HepG2 (cell line): ENCODE data around the gene COBL. TPM values are rescaled to one million over a fixed set of nuclear protein-coding genes. Genes with fewer than 3 reads are reported as not detected.

Experiments used
- ATAC-seq: fragments of 200-7000 bp; cut with Tn5 transposase; 3 replicates; pipeline ENCODE4 v1.9.1; 2020; ENCODE audit warnings: mild to moderate bottlenecking, moderate library complexity
- BruUV-seq: library from RNA; stranded (reverse); fragments of 400-500 nt; replicated peaks from 2 replicates; lab custom pipeline; 2021; lab: Mats Ljungman, UMichigan
- CTCF ChIA-PET: fragments of 300-600 bp; formaldehyde crosslinking; extraction: SDS; loops from one replicate; lab custom pipeline; 2021; ENCODE audit warnings: low total read pairs, inconsistent platforms, low intra/inter-chr PET ratio; lab: Yijun Ruan, JAX
- POLR2A ChIA-PET: fragments of 350-600 bp; sonication (Branson Sonifier 250); formaldehyde crosslinking; loops from one replicate; lab custom pipeline; 2020; ENCODE audit warnings: antibody characterized with exemption, inconsistent platforms; lab: Yijun Ruan, JAX
- DNase-seq: peaks from one replicate; pipeline ENCODE4 v3.0.0-alpha.2; 2015; ENCODE audit warnings: low spot score
- FAIRE-seq: peaks from 3 replicates; lab custom pipeline; 2011; peaks lifted over from hg19 to GRCh38; lab: Jason Lieb, UNC
- H2AFZ ChIP-seq: one replicate; pipeline ENCODE4 v1.6.1; 2011; ENCODE audit warnings: low read length, inconsistent platforms
- H3K27ac ChIP-seq: fragments of 300-600 bp; 3 replicates; pipeline ENCODE4 v1.8.0; 2011; ENCODE audit warnings: mixed run types, mild to moderate bottlenecking, mixed read lengths, low read length, inconsistent platforms; ENCODE audit not compliant: insufficient read depth; ENCODE audit errors: extremely low read length
- H3K27me3 ChIP-seq, 2 experiments: fragments of 200-600 bp in 1 of 2; 2 replicates in 1 of 2; 3 replicates in 1 of 2; pipeline versions ENCODE4 v1.6.0 to v1.8.0; 2011; ENCODE audit warnings: low read length in 2 of 2, mild to moderate bottlenecking in 2 of 2, moderate library complexity in 2 of 2, inconsistent platforms in 1 of 2; ENCODE audit not compliant: insufficient read depth in 2 of 2, control insufficient read depth in 1 of 2
- H3K36me3 ChIP-seq, 2 experiments: fragments of 200-600 bp in 1 of 2; replicated peaks in 1 of 2; 2 replicates in 1 of 2; 3 replicates in 1 of 2; pipeline versions ENCODE4 v1.5.1 to v1.8.0; 2011; ENCODE audit warnings: low read length in 2 of 2, inconsistent platforms in 1 of 2; ENCODE audit not compliant: insufficient read depth in 2 of 2, control insufficient read depth in 1 of 2
- H3K4me1 ChIP-seq: 2 replicates; pipeline ENCODE4 v1.5.1; 2012; ENCODE audit warnings: low read length, inconsistent platforms; ENCODE audit not compliant: insufficient read depth
- H3K4me2 ChIP-seq: 2 replicates; pipeline ENCODE4 v1.6.0; 2011; ENCODE audit warnings: low read depth, low read length, inconsistent platforms
- H3K4me3 ChIP-seq, 3 experiments: fragments of 200-600 bp in 1 of 3; sonication (generic), shearing (Covaris generic) in 1 of 3; replicated peaks in 1 of 3; 2 replicates each; pipeline ENCODE4 v1.5.1; 2011 to 2016; ENCODE audit warnings: low read length in 3 of 3, inconsistent platforms in 2 of 3, low read depth in 2 of 3, mild to moderate bottlenecking in 2 of 3, control low read depth in 1 of 3, mixed read lengths in 1 of 3; ENCODE audit not compliant: insufficient read depth in 1 of 3
- H3K79me2 ChIP-seq: one replicate; pipeline ENCODE4 v1.6.1; 2011; ENCODE audit warnings: low read length, inconsistent platforms; ENCODE audit not compliant: insufficient read depth
- H3K9ac ChIP-seq: 2 replicates; pipeline ENCODE4 v1.6.0; 2011; ENCODE audit warnings: mild to moderate bottlenecking, low read depth, low read length, inconsistent platforms; ENCODE audit not compliant: insufficient read depth
- H3K9me3 ChIP-seq: 2 replicates; pipeline ENCODE4 v1.5.1; 2012; ENCODE audit warnings: mild to moderate bottlenecking, low read length
- H4K20me1 ChIP-seq: 2 replicates; pipeline ENCODE4 v1.6.0; 2011; ENCODE audit warnings: inconsistent platforms, mild to moderate bottlenecking, low read length, moderate library complexity; ENCODE audit not compliant: insufficient read depth
- ATF1 ChIP-seq: IDR thresholded peaks from 2 replicates; pipeline ENCODE4 v1.6.1; 2016; ENCODE audit warnings: mild to moderate bottlenecking, control low read depth
- FOXP1 ChIP-seq, 2 experiments: fragments of 450-650 bp in 1 of 2; IDR thresholded peaks; 2 replicates each; pipeline ENCODE4 v1.6.1; 2017 to 2018; ENCODE audit warnings: antibody characterized with exemption in 1 of 2
- GRHL1 ChIP-seq: sonication (generic); formaldehyde crosslinking; conservative IDR thresholded peaks from 2 replicates; pipeline ENCODE4 v1.8.0; 2022; ENCODE audit warnings: missing genetic modification reagents
- HIVEP1 ChIP-seq: sonication (generic); formaldehyde crosslinking; IDR thresholded peaks from 2 replicates; pipeline ENCODE4 v1.4.0; 2020; ENCODE audit warnings: mild to moderate bottlenecking, missing genetic modification reagents
- HMGXB4 ChIP-seq, 2 experiments: sonication (generic) in 1 of 2; formaldehyde crosslinking in 1 of 2; IDR thresholded peaks; 2 replicates each; pipeline versions ENCODE4 v1.4.0 to v1.6.1; 2018 to 2020; ENCODE audit warnings: missing genetic modification reagents in 2 of 2, borderline replicate concordance in 1 of 2, low read depth in 1 of 2, mild to moderate bottlenecking in 1 of 2, missing biosample characterization in 1 of 2
- HNF4A ChIP-seq: sonication (generic); formaldehyde crosslinking; IDR thresholded peaks from 2 replicates; pipeline ENCODE4 v1.4.0; 2020; ENCODE audit warnings: missing genetic modification reagents
- KDM5B ChIP-seq: sonication (generic); formaldehyde crosslinking; IDR thresholded peaks from 2 replicates; pipeline ENCODE4 v1.4.0; 2020; ENCODE audit warnings: missing genetic modification reagents, mild to moderate bottlenecking, borderline replicate concordance
- MYNN ChIP-seq: sonication (generic); formaldehyde crosslinking; IDR thresholded peaks from 2 replicates; pipeline ENCODE4 v1.4.0; 2020; ENCODE audit warnings: mild to moderate bottlenecking, low read depth, missing genetic modification reagents
- RAD21 ChIP-seq: fragments of 450-650 bp; formaldehyde crosslinking; IDR thresholded peaks from 2 replicates; pipeline ENCODE4 v1.5.0; 2020; ENCODE audit warnings: mild to moderate bottlenecking
- RARA ChIP-seq: IDR thresholded peaks from 2 replicates; pipeline ENCODE4 v1.6.1; 2016; ENCODE audit warnings: missing genetic modification reagents, missing compliant biosample characterization
- SKI ChIP-seq: fragments of 450-650 bp; IDR thresholded peaks from one replicate; pipeline ENCODE4 v1.6.1; 2018; ENCODE audit warnings: mild to moderate bottlenecking; ENCODE audit not compliant: partially characterized antibody
- ZBTB38 ChIP-seq: sonication (generic); formaldehyde crosslinking; IDR thresholded peaks from 2 replicates; pipeline ENCODE4 v1.5.1; 2020; ENCODE audit warnings: mild to moderate bottlenecking, missing genetic modification reagents
- ZC3H13 ChIP-seq: sonication (generic); formaldehyde crosslinking; IDR thresholded peaks from 2 replicates; pipeline ENCODE4 v1.8.1; 2023; ENCODE audit warnings: mild to moderate bottlenecking, missing genetic modification reagents, moderate library complexity
- ZKSCAN5 ChIP-seq: sonication (generic); formaldehyde crosslinking; IDR thresholded peaks from 2 replicates; pipeline ENCODE4 v1.5.1; 2020; ENCODE audit warnings: mild to moderate bottlenecking, missing genetic modification reagents
- WGBS: methylation state at CpG from one replicate; pipeline ENCODE4 v1.1.6; 2017; ENCODE audit warnings: low lambda C conversion rate; 5-methylcytosine and 5-hydroxymethylcytosine counted together
- in situ Hi-C: cut with HindIII; loops from 2 replicates; pipeline ENCODE4 v1.10.0; 2017; ENCODE audit warnings: low pct_unique_long_range_greater_than_20kb; ENCODE audit not compliant: extremely low pct_ligation_motif_present
- intact Hi-C: fragments of 100-400 bp; cut with micrococcal nuclease; formaldehyde crosslinking; loops from one replicate; pipeline ENCODE4 v1.10.0; 2022; ENCODE audit not compliant: unreplicated experiment
- polyA plus RNA-seq, 8 experiments: library from polyadenylated mRNA; depleted of rRNA in 3 of 8; stranded (reverse) in 7 of 8; unstranded in 1 of 8; fragments of >200 nt; fragmentation: Illumina TruSeq in 4 of 8; extraction: Trizol in 4 of 8; gene quantifications; 2 replicates each; pipeline versions ENCODE4 v1.2.1 to v1.2.3, GENCODE V29; 2011 to 2016; ENCODE audit warnings: low read depth in 4 of 8, missing spikeins in 1 of 8, mixed read lengths in 1 of 8; ENCODE audit not compliant: insufficient read depth in 1 of 8
- total RNA-seq, 5 experiments: library from RNA; depleted of rRNA; stranded (reverse); fragments of >200 nt; fragmentation: Illumina TruSeq; extraction: Trizol; gene quantifications; 2 replicates each; pipeline ENCODE4 v1.2.3, GENCODE V29; 2016; ENCODE audit warnings: low read depth in 1 of 5

The COBL gene
- total and polyA plus RNA-seq, 2 of the 13 experiments (the other 11 are each of a cell fraction or from before 2014, with no cell fraction given), result 3.8 to 4.9 TPM

GRCh38 chr7:51027106-51027934 is 289.3 kb downstream of the COBL start:
- Histone ChIP-seq H2AFZ (no peak overlapping the region), H3K27me3 (no peaks in the 10 kb centered on the region), H3K36me3 (peaks cover 1 to 23% of the 10 kb centered on the region in 2 experiments; a peak in 4 of 5 replicates), H3K4me1 (no peaks in the 10 kb centered on the region), H3K9me3 (no peaks in the 10 kb centered on the region), H4K20me1 (no peaks in the 10 kb centered on the region), H3K9ac (no peak overlapping the region), H3K79me2 (no peaks in the 10 kb centered on the region), H3K4me2 (no peak overlapping the region), H3K27ac (no peak overlapping the region), H3K4me3 (no peak overlapping the region)
- DNase-seq (no peak), FAIRE-seq (no peak), ATAC-seq (no peak)
- intact Hi-C loops (no loop called here), in situ Hi-C loops (no loop called here)
- CTCF ChIA-PET, result no interaction called here
- no TSS peak for BruUV-seq
- WGBS, result 95% methylated on average over 10 of the region's 10 CpGs
- POLR2A ChIA-PET, result no interaction called here
- TF ChIP-seq HIVEP1 (no peak), ZC3H13 (no peak), FOXP1 (IDR thresholded peaks at IDR 0.05) (no peak), FOXP1 (CRISPR knock-in tag; IDR thresholded peaks at IDR 0.05) (no peak), ZKSCAN5 (CRISPR knock-in tag) (no peak), ZBTB38 (CRISPR knock-in tag) (no peak), MYNN (no peak), RAD21 (CRISPR knock-in tag) (no peak)

- no peak for ATAC-seq
- Histone ChIP-seq H3K36me3 (peaks cover 1 to 23% of the 10 kb centered on the region in 2 experiments; a peak in 4 of 5 replicates), H3K9me3 (no peaks in the 10 kb centered on the region), H3K27ac (no peak overlapping the region), H3K4me1 (no peaks in the 10 kb centered on the region), H3K4me3 (no peak overlapping the region), H4K20me1 (no peaks in the 10 kb centered on the region), H3K9ac (no peak overlapping the region), H3K4me2 (no peak overlapping the region), H2AFZ (no peak overlapping the region), H3K27me3 (no peaks in the 10 kb centered on the region), H3K79me2 (no peaks in the 10 kb centered on the region)
- DNase-seq, result no peak
- WGBS, result 95% methylated on average over 8 of the region's 12 CpGs
- CTCF ChIA-PET, result no interaction called here
- intact Hi-C loops (no loop called here), in situ Hi-C loops (no loop called here)
- BruUV-seq, result no TSS peak
- no peak for FAIRE-seq
- POLR2A ChIA-PET, result no interaction called here
- no peak for TF ChIP-seq GRHL1 (CRISPR knock-in tag)
- no peak for TF ChIP-seq SKI
- no peak for TF ChIP-seq HNF4A (CRISPR knock-in tag)
- no peak for TF ChIP-seq HMGXB4 (CRISPR knock-in tag; IDR thresholded peaks at IDR 0.05; ENCODE audit: borderline replicate concordance in 1 of 2, low read depth in 1 of 2)
- no peak for TF ChIP-seq RARA (CRISPR knock-in tag)
- TF ChIP-seq ATF1 (CRISPR knock-in tag), result no peak
- no peak for TF ChIP-seq KDM5B
These were observed 290.3 kb downstream of the COBL start for GRCh38 chr7:51026341-51026740.
